Endothelial cell of umbilical vein (primary cell): Measurements from ENCODE around the gene NTN1. TPM values are rescaled to one million over a fixed set of nuclear protein-coding genes. Genes with fewer than 3 reads are reported as not detected.

Experiments used
- BruUV-seq: library from RNA; stranded (reverse); fragments of 400-500 nt; replicated peaks from 2 replicates; lab custom pipeline; 2021; lab: Mats Ljungman, UMichigan
- CTCF ChIA-PET: fragments of 300-600, 350-600 bp; sonication (Branson Sonifier 250); formaldehyde crosslinking; loops from one replicate; lab custom pipeline; 2021; ENCODE audit warnings: antibody characterized with exemption, inconsistent platforms; lab: Charles Lee
- POLR2A ChIA-PET: fragments of 300-600, 350-600 bp; sonication (Branson Sonifier 250); formaldehyde crosslinking; loops from one replicate; lab custom pipeline; 2021; ENCODE audit warnings: antibody characterized with exemption, inconsistent platforms; lab: Charles Lee
- DNase-seq: peaks from one replicate; pipeline ENCODE4 v3.0.0-alpha.2; 2011; ENCODE audit warnings: low read depth, low spot score
- FAIRE-seq: peaks from 2 replicates; lab custom pipeline; 2011; peaks lifted over from hg19 to GRCh38; lab: Jason Lieb, UNC
- H2AFZ ChIP-seq: 2 replicates; pipeline ENCODE4 v1.6.0; 2012; ENCODE audit warnings: low read depth, low read length, control low read depth, inconsistent platforms
- H3K27ac ChIP-seq: 2 replicates; pipeline ENCODE4 v1.5.1; 2011; ENCODE audit warnings: low read depth, mild to moderate bottlenecking, control low read depth, low read length, moderate library complexity; ENCODE audit not compliant: insufficient read depth
- H3K27me3 ChIP-seq, 2 experiments: 2 replicates each; pipeline versions ENCODE4 v1.6.0 to v1.6.1; 2011; ENCODE audit warnings: low read length in 2 of 2, mixed read lengths in 1 of 2; ENCODE audit not compliant: control insufficient read depth in 2 of 2, insufficient read depth in 2 of 2
- H3K36me3 ChIP-seq, 2 experiments: 2 replicates in 1 of 2; 3 replicates in 1 of 2; pipeline ENCODE4 v1.5.1; 2011; ENCODE audit warnings: low read length in 2 of 2, mild to moderate bottlenecking in 1 of 2, moderate library complexity in 1 of 2; ENCODE audit not compliant: control insufficient read depth in 2 of 2, insufficient read depth in 2 of 2; ENCODE audit errors: extremely low read depth in 1 of 2
- H3K4me1 ChIP-seq: 3 replicates; pipeline ENCODE4 v1.5.1; 2011; ENCODE audit warnings: mild to moderate bottlenecking, low read length; ENCODE audit not compliant: control insufficient read depth, insufficient read depth; ENCODE audit errors: extremely low read depth
- H3K4me2 ChIP-seq: 2 replicates; pipeline ENCODE4 v1.6.1; 2011; ENCODE audit warnings: low read length, control low read depth, mixed read lengths; ENCODE audit not compliant: insufficient read depth
- H3K4me3 ChIP-seq, 3 experiments: fragments of 200-600 bp in 1 of 3; sonication (generic), shearing (Covaris generic) in 1 of 3; replicated peaks in 1 of 3; 2 replicates each; pipeline ENCODE4 v1.5.1; 2011 to 2016; ENCODE audit warnings: control low read depth in 3 of 3, low read length in 3 of 3, mild to moderate bottlenecking in 2 of 3, inconsistent platforms in 1 of 3, low read depth in 1 of 3, moderate library complexity in 1 of 3; ENCODE audit not compliant: insufficient read depth in 1 of 3
- H3K79me2 ChIP-seq: 2 replicates; pipeline ENCODE4 v1.6.0; 2012; ENCODE audit warnings: low read length, inconsistent platforms; ENCODE audit not compliant: control insufficient read depth, insufficient read depth
- H3K9ac ChIP-seq: replicated peaks from 2 replicates; pipeline ENCODE3; 2011; ENCODE audit warnings: low read length, control low read depth; ENCODE audit not compliant: insufficient read depth; ENCODE audit errors: extremely low read depth
- H3K9me1 ChIP-seq: replicated peaks from 3 replicates; pipeline ENCODE4 v1.6.0; 2011; ENCODE audit warnings: mild to moderate bottlenecking, low read length; ENCODE audit not compliant: control insufficient read depth, insufficient read depth; ENCODE audit errors: extremely low read depth
- H3K9me3 ChIP-seq: replicated peaks from 2 replicates; pipeline ENCODE4 v1.5.1; 2012; ENCODE audit warnings: low read length, inconsistent platforms; ENCODE audit not compliant: control insufficient read depth, insufficient read depth
- H4K20me1 ChIP-seq: replicated peaks from 2 replicates; pipeline ENCODE3; 2011; ENCODE audit warnings: mild to moderate bottlenecking, low read length; ENCODE audit not compliant: control insufficient read depth, insufficient read depth; ENCODE audit errors: extremely low read depth
- EZH2 ChIP-seq: IDR thresholded peaks from 2 replicates; pipeline ENCODE4 v1.6.1; 2012; ENCODE audit warnings: borderline replicate concordance, low read depth, mild to moderate bottlenecking, moderate library complexity, low read length, inconsistent platforms; ENCODE audit not compliant: severe bottlenecking
- FOS ChIP-seq: IDR thresholded peaks from 2 replicates; pipeline ENCODE4 v1.6.1; 2011; ENCODE audit warnings: mild to moderate bottlenecking, low read length, moderate library complexity, borderline replicate concordance; ENCODE audit not compliant: insufficient read depth
- GATA2 ChIP-seq: IDR thresholded peaks from 2 replicates; pipeline ENCODE4 v1.7.0; 2011; ENCODE audit warnings: low read depth, mild to moderate bottlenecking, moderate library complexity, mixed read lengths, low read length; ENCODE audit not compliant: insufficient read length, insufficient read depth
- JUN ChIP-seq: IDR thresholded peaks from 2 replicates; pipeline ENCODE4 v1.6.1; 2011; ENCODE audit warnings: borderline replicate concordance, low read depth; ENCODE audit not compliant: insufficient read length, insufficient read depth
- MYC ChIP-seq: IDR thresholded peaks from one replicate; pipeline ENCODE4 v1.6.1; 2011; ENCODE audit warnings: mild to moderate bottlenecking, low read depth, low read length
- POLR2A ChIP-seq: IDR thresholded peaks from 2 replicates; pipeline ENCODE4 v1.6.1; 2012; ENCODE audit warnings: low read depth, mild to moderate bottlenecking, control low read depth, low read length
- POLR2AphosphoS5 ChIP-seq: IDR thresholded peaks from 2 replicates; pipeline ENCODE4 v1.6.1; 2012; ENCODE audit warnings: low read depth, mild to moderate bottlenecking, control low read depth, low read length, moderate library complexity; ENCODE audit not compliant: insufficient read depth
- dilution Hi-C: fragments of 300-500 bp; cut with MboI; formaldehyde crosslinking; loops from one replicate; pipeline ENCODE4 v1.15.0; 2019; ENCODE audit warnings: low sequenced_read_pairs; ENCODE audit not compliant: extremely low pct_ligation_motif_present
- intact Hi-C: fragments of 100-400 bp; cut with micrococcal nuclease; formaldehyde crosslinking; loops from one replicate; pipeline ENCODE4 v1.10.0; 2022
- polyA plus RNA-seq, 4 experiments: library from polyadenylated mRNA; depleted of rRNA in 3 of 4; stranded (reverse) in 3 of 4; unstranded in 1 of 4; fragments of >200 nt; gene quantifications; 2 replicates each; pipeline versions ENCODE4 v1.2.1 to v1.2.3, GENCODE V29; 2011 to 2012; ENCODE audit warnings: missing spikeins in 1 of 4
- total RNA-seq: library from RNA; stranded (reverse); gene quantifications from 2 replicates; pipeline ENCODE4 v1.2.3, GENCODE V29; 2021
- TF ChIP-seq, protein P1 (sequence below), 2 donors: IDR thresholded peaks; 1 replicate in 1 of 2; 2 replicates in 1 of 2; pipeline ENCODE4 v1.5.1; 2011; ENCODE audit warnings: low read length in 2 of 2, mild to moderate bottlenecking in 2 of 2, moderate library complexity in 2 of 2, control low read depth in 1 of 2, inconsistent platforms in 1 of 2, low read depth in 1 of 2; ENCODE audit not compliant: insufficient read depth in 1 of 2; ENCODE audit errors: extremely low read depth in 1 of 2
- TF ChIP-seq, protein P2 (sequence below): IDR thresholded peaks from 2 replicates; pipeline ENCODE4 v1.6.1; 2011; ENCODE audit not compliant: insufficient read depth, insufficient read length

NTN1 gene
- total and polyA plus RNA-seq, 2 donors (not counting 3 experiments of a cell fraction or from before 2014, with no cell fraction given), result 0.10 to 0.18 TPM

DNA sequence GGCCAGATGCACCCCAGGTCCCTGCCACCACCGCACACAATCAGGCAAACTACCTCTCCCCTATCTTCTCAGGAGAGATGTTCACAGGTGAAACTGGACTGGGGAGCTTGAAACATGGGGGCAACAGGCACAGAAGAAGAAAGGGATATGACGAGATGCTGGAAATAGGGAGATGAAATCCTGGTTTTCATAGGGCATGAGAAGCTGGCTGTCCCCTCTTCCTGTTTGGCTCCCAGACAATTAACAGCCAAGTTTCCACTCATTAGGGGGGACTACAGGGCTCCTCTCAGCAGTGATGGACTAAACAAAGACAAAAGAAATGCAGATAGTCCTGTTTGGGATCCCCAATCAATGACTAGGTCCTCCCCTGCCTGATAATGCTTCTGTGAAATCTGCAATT, 266.0 kb downstream of the NTN1 start:
- Histone ChIP-seq H4K20me1 (no peaks in the 10 kb centered on the region), H3K4me3 (no peak overlapping the region), H3K9me1 (no peaks in the 10 kb centered on the region), H3K79me2 (no peaks in the 10 kb centered on the region), H3K27me3 (no peaks in the 10 kb centered on the region), H3K4me2 (no peak overlapping the region), H3K36me3 (no peaks in the 10 kb centered on the region), H3K9ac (no peak overlapping the region), H3K9me3 (no peaks in the 10 kb centered on the region), H2AFZ (no peak overlapping the region), H3K27ac (no peak overlapping the region), H3K4me1 (no peaks in the 10 kb centered on the region)
- FAIRE-seq (no peak), DNase-seq (no peak)
- dilution Hi-C loops (no loop called here), intact Hi-C loops (no loop called here)
- ChIA-PET POLR2A (no interaction called here), CTCF (no interaction called here)
- TF ChIP-seq, protein P1, sequence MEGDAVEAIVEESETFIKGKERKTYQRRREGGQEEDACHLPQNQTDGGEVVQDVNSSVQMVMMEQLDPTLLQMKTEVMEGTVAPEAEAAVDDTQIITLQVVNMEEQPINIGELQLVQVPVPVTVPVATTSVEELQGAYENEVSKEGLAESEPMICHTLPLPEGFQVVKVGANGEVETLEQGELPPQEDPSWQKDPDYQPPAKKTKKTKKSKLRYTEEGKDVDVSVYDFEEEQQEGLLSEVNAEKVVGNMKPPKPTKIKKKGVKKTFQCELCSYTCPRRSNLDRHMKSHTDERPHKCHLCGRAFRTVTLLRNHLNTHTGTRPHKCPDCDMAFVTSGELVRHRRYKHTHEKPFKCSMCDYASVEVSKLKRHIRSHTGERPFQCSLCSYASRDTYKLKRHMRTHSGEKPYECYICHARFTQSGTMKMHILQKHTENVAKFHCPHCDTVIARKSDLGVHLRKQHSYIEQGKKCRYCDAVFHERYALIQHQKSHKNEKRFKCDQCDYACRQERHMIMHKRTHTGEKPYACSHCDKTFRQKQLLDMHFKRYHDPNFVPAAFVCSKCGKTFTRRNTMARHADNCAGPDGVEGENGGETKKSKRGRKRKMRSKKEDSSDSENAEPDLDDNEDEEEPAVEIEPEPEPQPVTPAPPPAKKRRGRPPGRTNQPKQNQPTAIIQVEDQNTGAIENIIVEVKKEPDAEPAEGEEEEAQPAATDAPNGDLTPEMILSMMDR (IDR thresholded peaks at IDR 0.05; ENCODE audit: extremely low read depth in 1 of 2, insufficient read depth in 1 of 2, low read depth in 1 of 2, low read length in 2 of 2), result no peak
- TF ChIP-seq POLR2A, result no peak
- TF ChIP-seq GATA2, result no peak
- TF ChIP-seq FOS, result no peak
- TF ChIP-seq, protein P2, sequence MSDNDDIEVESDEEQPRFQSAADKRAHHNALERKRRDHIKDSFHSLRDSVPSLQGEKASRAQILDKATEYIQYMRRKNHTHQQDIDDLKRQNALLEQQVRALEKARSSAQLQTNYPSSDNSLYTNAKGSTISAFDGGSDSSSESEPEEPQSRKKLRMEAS, result no peak
- no peak for TF ChIP-seq EZH2
- TF ChIP-seq MYC, result no peak
- no peak for TF ChIP-seq POLR2AphosphoS5
- TF ChIP-seq JUN, result no peak
- BruUV-seq, result no TSS peak
